HUES64 (cell line): Measurements from ENCODE around the gene CLDN14.
A peak's percentile ranks its signal among the peaks of the same experiment; 100 is the strongest.

Experiments
- H3K27ac ChIP-seq: 2 replicates; pipeline ENCODE4 v1.7.0; 2013; ENCODE audit warnings: low read depth, low read length, inconsistent platforms
- H3K27me3 ChIP-seq: 2 replicates; pipeline ENCODE4 v1.6.1; 2013; ENCODE audit warnings: mild to moderate bottlenecking, low read length; ENCODE audit not compliant: insufficient read depth
- H3K36me3 ChIP-seq: 2 replicates; pipeline ENCODE4 v1.6.1; 2013; ENCODE audit warnings: mild to moderate bottlenecking, low read length; ENCODE audit not compliant: insufficient read depth
- H3K4me1 ChIP-seq: 2 replicates; pipeline ENCODE4 v1.6.1; 2013; ENCODE audit warnings: mild to moderate bottlenecking, low read length, moderate library complexity; ENCODE audit not compliant: insufficient read depth
- H3K4me3 ChIP-seq: 2 replicates; pipeline ENCODE4 v1.5.1; 2013; ENCODE audit warnings: mild to moderate bottlenecking, low read length, moderate library complexity
- H3K9ac ChIP-seq: 2 replicates; pipeline ENCODE4 v1.6.1; 2013; ENCODE audit warnings: mild to moderate bottlenecking, low read depth, low read length
- H3K9me3 ChIP-seq: 2 replicates; pipeline ENCODE4 v1.6.1; 2013; ENCODE audit warnings: low read depth, low read length; ENCODE audit not compliant: insufficient read depth
- WGBS: fragments of 150-250, 120-280 bp; methylation state at CpG from one replicate; pipeline ENCODE4 v1.1.7; 2013; ENCODE audit warnings: missing lambda C conversion rate; 5-methylcytosine and 5-hydroxymethylcytosine counted together

CLDN14 gene

GRCh38 chr21:36470294-36470693 is 9.6 kb downstream of the CLDN14 start:
- WGBS = 47% methylated on average over 10 of the region's 10 CpGs
- H3K27me3 ChIP-seq = no peaks in the 10 kb centered on the region

GRCh38 chr21:36466061-36466511 is 13.8 kb downstream of the CLDN14 start:
- no peak overlapping the region for H3K9ac ChIP-seq
- H3K4me3 ChIP-seq = no peak overlapping the region
- H3K9me3 ChIP-seq = no peaks in the 10 kb centered on the region
- no peak overlapping the region for H3K27ac ChIP-seq
- H3K27me3 ChIP-seq = no peaks in the 10 kb centered on the region
- no peaks in the 10 kb centered on the region for H3K36me3 ChIP-seq
- 93% methylated on average over 8 of the region's 8 CpGs for WGBS
- peaks cover 17% of the 10 kb centered on the region for H3K4me1 ChIP-seq

More at GRCh38 chr21:36470294-36470693, 9.6 kb downstream of the CLDN14 start:
- H3K4me3 ChIP-seq = no peak overlapping the region
- peaks cover 10% of the 10 kb centered on the region; the same call in 1 of the 2 replicates for H3K4me1 ChIP-seq
- H3K9ac ChIP-seq = no peak overlapping the region
- no peaks in the 10 kb centered on the region for H3K9me3 ChIP-seq
- no peaks in the 10 kb centered on the region for H3K36me3 ChIP-seq
- H3K27ac ChIP-seq = peak overlapping the region; percentile 12; the same call in 1 of the 2 replicates

- Histone ChIP-seq H3K36me3 (no peaks in the 10 kb centered on the region), H3K9me3 (no peaks in the 10 kb centered on the region), H3K27ac (no peak overlapping the region), H3K27me3 (no peaks in the 10 kb centered on the region), H3K4me1 (peaks cover 13% of the 10 kb centered on the region), H3K4me3 (no peak overlapping the region), H3K9ac (no peak overlapping the region)
- WGBS = 79% methylated on average over 8 of the region's 8 CpGs
Observed at GRCh38 chr21:36465478-36465877, 14.4 kb downstream of the CLDN14 start.

- H3K4me1 ChIP-seq = peaks cover 7% of the 10 kb centered on the region; the same call in 1 of the 2 replicates
- WGBS = 90% methylated on average over 3 of the region's 3 CpGs
Observed at GRCh38 chr21:36464590-36464989, 15.3 kb downstream of the CLDN14 start.

GRCh38 chr21:36463991-36464390 is 15.9 kb downstream of the CLDN14 start:
- no peak overlapping the region for H3K27ac ChIP-seq
- WGBS = 91% methylated on average over 8 of the region's 10 CpGs
- H3K36me3 ChIP-seq = no peaks in the 10 kb centered on the region
- no peaks in the 10 kb centered on the region for H3K27me3 ChIP-seq
- no peaks in the 10 kb centered on the region for H3K9me3 ChIP-seq
- peaks cover 7% of the 10 kb centered on the region; the same call in 1 of the 2 replicates for H3K4me1 ChIP-seq
- H3K9ac ChIP-seq = no peak overlapping the region
- H3K4me3 ChIP-seq = no peak overlapping the region

More at GRCh38 chr21:36464590-36464989, 15.3 kb downstream of the CLDN14 start:
- Histone ChIP-seq H3K4me3 (no peak overlapping the region), H3K27ac (no peak overlapping the region), H3K27me3 (no peaks in the 10 kb centered on the region), H3K36me3 (no peaks in the 10 kb centered on the region), H3K9me3 (no peaks in the 10 kb centered on the region), H3K9ac (no peak overlapping the region)

- H3K36me3 ChIP-seq = no peaks in the 10 kb centered on the region
- no peaks in the 10 kb centered on the region for H3K27me3 ChIP-seq
- H3K27ac ChIP-seq = no peak overlapping the region
- H3K9me3 ChIP-seq = no peaks in the 10 kb centered on the region
- no peak overlapping the region for H3K4me3 ChIP-seq
- peaks cover 7% of the 10 kb centered on the region; the same call in 1 of the 2 replicates for H3K4me1 ChIP-seq
- H3K9ac ChIP-seq = no peak overlapping the region
- WGBS = 92% methylated on average over 10 of the region's 10 CpGs
Observed at GRCh38 chr21:36463204-36463603, 16.7 kb downstream of the CLDN14 start.

- no peak overlapping the region for H3K4me3 ChIP-seq
- H3K27me3 ChIP-seq = no peaks in the 10 kb centered on the region
- peaks cover 7% of the 10 kb centered on the region; the same call in 1 of the 2 replicates for H3K4me1 ChIP-seq
- H3K9ac ChIP-seq = no peak overlapping the region
- H3K27ac ChIP-seq = no peak overlapping the region
- H3K36me3 ChIP-seq = no peaks in the 10 kb centered on the region
- no peaks in the 10 kb centered on the region for H3K9me3 ChIP-seq
- 75% methylated on average over 14 of the region's 14 CpGs for whole genome bisulfite sequencing
Observed at GRCh38 chr21:36461918-36462486, 17.9 kb downstream of the CLDN14 start.

- peaks cover 7% of the 10 kb centered on the region; the same call in 1 of the 2 replicates for H3K4me1 ChIP-seq
- no peaks in the 10 kb centered on the region for H3K9me3 ChIP-seq
- H3K27ac ChIP-seq = no peak overlapping the region
- no peaks in the 10 kb centered on the region for H3K36me3 ChIP-seq
- no peaks in the 10 kb centered on the region for H3K27me3 ChIP-seq
- no peak overlapping the region for H3K4me3 ChIP-seq
- H3K9ac ChIP-seq = no peak overlapping the region
- WGBS = 92% methylated on average over 34 of the region's 34 CpGs
Observed at GRCh38 chr21:36461277-36461917, 18.5 kb downstream of the CLDN14 start.

GRCh38 chr21:36460866-36461265 is 19.1 kb downstream of the CLDN14 start:
- no peak overlapping the region for H3K4me3 ChIP-seq
- WGBS = 92% methylated on average over 16 of the region's 16 CpGs
- no peak overlapping the region for H3K27ac ChIP-seq
- no peaks in the 10 kb centered on the region for H3K27me3 ChIP-seq
- H3K9ac ChIP-seq = no peak overlapping the region
- H3K36me3 ChIP-seq = no peaks in the 10 kb centered on the region
- peaks cover 7% of the 10 kb centered on the region; the same call in 1 of the 2 replicates for H3K4me1 ChIP-seq
- no peaks in the 10 kb centered on the region for H3K9me3 ChIP-seq

- no peaks in the 10 kb centered on the region for H3K9me3 ChIP-seq
- H3K4me1 ChIP-seq = peaks cover 9% of the 10 kb centered on the region
- H3K36me3 ChIP-seq = no peaks in the 10 kb centered on the region
- H3K4me3 ChIP-seq = no peak overlapping the region
- H3K27me3 ChIP-seq = no peaks in the 10 kb centered on the region
- no peak overlapping the region for H3K9ac ChIP-seq
- 96% methylated on average over 6 of the region's 6 CpGs for WGBS
- H3K27ac ChIP-seq = no peak overlapping the region
Observed at GRCh38 chr21:36459098-36459497, 20.8 kb downstream of the CLDN14 start.

GRCh38 chr21:36456729-36457414 is 23.1 kb downstream of the CLDN14 start:
- Histone ChIP-seq H3K9ac (no peak overlapping the region), H3K27ac (no peak overlapping the region), H3K27me3 (no peaks in the 10 kb centered on the region), H3K36me3 (no peaks in the 10 kb centered on the region), H3K4me3 (no peak overlapping the region), H3K4me1 (peaks cover 15% of the 10 kb centered on the region), H3K9me3 (no peaks in the 10 kb centered on the region)
- WGBS = 89% methylated on average over 7 of the region's 7 CpGs
